HCT116 (cell line): Measurements from ENCODE around the gene GPC1. TPM values are rescaled to one million over a fixed set of nuclear protein-coding genes. Genes with fewer than 3 reads are reported as not detected.

Source experiments
- ATAC-seq: fragments of 200-7000 bp; cut with Tn5 transposase; 2 replicates; pipeline ENCODE4 v1.9.1; 2020; ENCODE audit warnings: mild to moderate bottlenecking, moderate library complexity
- BruUV-seq: library from RNA; stranded (reverse); fragments of 400-500 nt; replicated peaks from 2 replicates; lab custom pipeline; 2021; lab: Mats Ljungman, UMichigan
- CTCF ChIA-PET: fragments of 300-600 bp; sonication (Branson Sonifier 250); formaldehyde crosslinking; loops from one replicate; lab custom pipeline; 2021; ENCODE audit warnings: antibody characterized with exemption; lab: Charles Lee
- POLR2A ChIA-PET: fragments of 300-600, 350-600 bp; sonication (Branson Sonifier 250); formaldehyde crosslinking; loops from one replicate; lab custom pipeline; 2021; ENCODE audit warnings: antibody characterized with exemption; lab: Charles Lee
- RAD21 ChIA-PET, 2 experiments: fragments of 300-600 bp; sonication (Branson Sonifier 250); formaldehyde crosslinking; loops; one replicate each; lab custom pipeline; 2023; ENCODE audit warnings: low total read pairs in 2 of 2; ENCODE audit not compliant: uncharacterized antibody in 2 of 2, unreplicated experiment in 2 of 2, low non-redundant PET in 1 of 2; lab: Charles Lee
- DNase-seq: peaks from one replicate; pipeline ENCODE4 v3.0.0-alpha.2; 2010; ENCODE audit warnings: low read depth, low spot score
- H2AFZ ChIP-seq: fragments of 200-600 bp; shearing (Covaris generic), sonication (generic); 2 replicates; pipeline ENCODE4 v1.6.1; 2017; ENCODE audit warnings: low read depth, mixed run types, mixed read lengths, antibody characterized with exemption, low read length; ENCODE audit not compliant: poor library complexity, severe bottlenecking
- H3K27ac ChIP-seq: 2 replicates; pipeline ENCODE4 v1.5.1; 2012; ENCODE audit warnings: low read depth, low read length
- H3K27me3 ChIP-seq: fragments of 200-600 bp; sonication (generic); 2 replicates; pipeline ENCODE4 v1.6.1; 2016; ENCODE audit warnings: mixed run types, low read length, mixed read lengths; ENCODE audit not compliant: insufficient read depth
- H3K36me3 ChIP-seq, 2 experiments: fragments of 200-500 bp in 1 of 2; fragments of 200-600 bp in 1 of 2; sonication (Bioruptor generic) in 1 of 2; sonication (generic) in 1 of 2; 2 replicates each; pipeline versions ENCODE4 v1.5.1 to v1.6.1; 2014 to 2016; ENCODE audit warnings: low read length in 2 of 2, inconsistent platforms in 1 of 2, mixed read lengths in 1 of 2, mixed run types in 1 of 2; ENCODE audit not compliant: insufficient read depth in 2 of 2, control insufficient read depth in 1 of 2
- H3K4me1 ChIP-seq, 2 experiments: fragments of 200-600 bp in 1 of 2; sonication (generic) in 1 of 2; 2 replicates each; pipeline versions ENCODE4 v1.5.1 to v1.6.1; 2012 to 2017; ENCODE audit warnings: low read length in 2 of 2, inconsistent platforms in 1 of 2, mild to moderate bottlenecking in 1 of 2, mixed read lengths in 1 of 2, mixed run types in 1 of 2, moderate library complexity in 1 of 2; ENCODE audit not compliant: insufficient read depth in 2 of 2, control insufficient read depth in 1 of 2
- H3K4me2 ChIP-seq: fragments of 200-600 bp; sonication (generic); 2 replicates; pipeline ENCODE4 v1.6.1; 2017; ENCODE audit warnings: mixed run types, low read length, mixed read lengths
- H3K4me3 ChIP-seq, 2 experiments: fragments of 200-600 bp in 1 of 2; sonication (generic) in 1 of 2; replicated peaks in 1 of 2; 2 replicates each; pipeline ENCODE4 v1.5.1; 2011 to 2016; ENCODE audit warnings: low read length in 2 of 2, control low read depth in 1 of 2, low read depth in 1 of 2, mild to moderate bottlenecking in 1 of 2, mixed read lengths in 1 of 2, mixed run types in 1 of 2
- H3K79me2 ChIP-seq: fragments of 200-600 bp; sonication (generic); 2 replicates; pipeline ENCODE4 v1.6.1; 2017; ENCODE audit warnings: mild to moderate bottlenecking, mixed run types, low read length, moderate library complexity, mixed read lengths; ENCODE audit not compliant: insufficient read depth
- H3K9ac ChIP-seq: fragments of 200-600 bp; sonication (generic); 2 replicates; pipeline ENCODE4 v1.6.1; 2016; ENCODE audit warnings: low read length, mixed read lengths
- H3K9me2 ChIP-seq: fragments of 200-600 bp; sonication (generic), shearing (Covaris generic); 2 replicates; pipeline ENCODE4 v1.6.1; 2017; ENCODE audit warnings: mixed run types, mild to moderate bottlenecking, moderate library complexity; ENCODE audit not compliant: insufficient read depth
- H3K9me3 ChIP-seq, 2 experiments: fragments of 200-500 bp in 1 of 2; fragments of 200-600 bp in 1 of 2; sonication (Bioruptor generic) in 1 of 2; sonication (generic) in 1 of 2; 2 replicates each; pipeline ENCODE4 v1.6.1; 2014 to 2017; ENCODE audit warnings: low read length in 2 of 2, mixed read lengths in 2 of 2, inconsistent platforms in 1 of 2, low read depth in 1 of 2, mild to moderate bottlenecking in 1 of 2, mixed run types in 1 of 2, moderate library complexity in 1 of 2; ENCODE audit not compliant: control insufficient read depth in 1 of 2, insufficient read depth in 1 of 2
- H4K20me1 ChIP-seq: fragments of 200-600 bp; sonication (generic), shearing (Covaris generic); 2 replicates; pipeline ENCODE4 v1.6.1; 2017; ENCODE audit warnings: mixed run types, mild to moderate bottlenecking, moderate library complexity; ENCODE audit not compliant: insufficient read depth
- CBX3 ChIP-seq: IDR thresholded peaks from 2 replicates; pipeline ENCODE4 v1.6.1; 2012; ENCODE audit warnings: low read depth
- CEBPB ChIP-seq: IDR thresholded peaks from 2 replicates; pipeline ENCODE4 v1.6.1; 2012; ENCODE audit warnings: low read depth
- ELF1 ChIP-seq: IDR thresholded peaks from 2 replicates; pipeline ENCODE4 v1.6.1; 2012; ENCODE audit warnings: low read depth, borderline replicate concordance
- EZH2 ChIP-seq: fragments of 200-600 bp; sonication (generic); IDR thresholded peaks from 2 replicates; pipeline ENCODE4 v1.6.1; 2017; ENCODE audit warnings: antibody characterized with exemption, mixed run types
- EZH2phosphoT487 ChIP-seq: fragments of 200-600 bp; IDR thresholded peaks from 2 replicates; pipeline ENCODE4 v1.6.1; 2018; ENCODE audit warnings: antibody characterized with exemption, borderline replicate concordance
- FOSL1 ChIP-seq: IDR thresholded peaks from 2 replicates; pipeline ENCODE4 v1.6.1; 2012; ENCODE audit warnings: low read depth
- JUND ChIP-seq: IDR thresholded peaks from 2 replicates; pipeline ENCODE4 v1.6.1; 2012
- POLR2AphosphoS5 ChIP-seq: IDR thresholded peaks from 2 replicates; pipeline ENCODE4 v1.6.1; 2011; ENCODE audit warnings: mild to moderate bottlenecking, low read depth, low read length, moderate library complexity
- RAD21 ChIP-seq: IDR thresholded peaks from 2 replicates; pipeline ENCODE4 v1.6.1; 2012; ENCODE audit warnings: low read depth, mild to moderate bottlenecking
- SP1 ChIP-seq: IDR thresholded peaks from 2 replicates; pipeline ENCODE4 v1.6.1; 2012; ENCODE audit warnings: low read depth
- SRF ChIP-seq: IDR thresholded peaks from 2 replicates; pipeline ENCODE4 v1.6.1; 2012; ENCODE audit warnings: low read depth
- TCF7L2 ChIP-seq: IDR thresholded peaks from 2 replicates; pipeline ENCODE4 v1.7.0; 2011; ENCODE audit warnings: borderline replicate concordance, inconsistent platforms; ENCODE audit not compliant: insufficient read depth, insufficient read length; ENCODE audit errors: extremely low read depth
- YY1 ChIP-seq: IDR thresholded peaks from 2 replicates; pipeline ENCODE4 v1.6.1; 2011; ENCODE audit warnings: low read length, low read depth, moderate library complexity, mild to moderate bottlenecking; ENCODE audit not compliant: insufficient replicate concordance; ENCODE audit errors: extremely low read depth
- ZFX ChIP-seq: fragments of 450-650 bp; IDR thresholded peaks from 2 replicates; pipeline ENCODE4 v1.6.1; 2017
- intact Hi-C: fragments of 100-400 bp; cut with micrococcal nuclease; formaldehyde crosslinking; loops from 2 replicates; pipeline ENCODE4 v1.10.0; 2022
- total RNA-seq: library from RNA; stranded (reverse); gene quantifications from one replicate; pipeline ENCODE4 v1.2.1, GENCODE V29; 2021; ENCODE audit not compliant: unreplicated experiment
- TF ChIP-seq, protein P1 (sequence below), 3 experiments: fragments of 200-600 bp in 1 of 3; sonication (generic) in 1 of 3; IDR thresholded peaks in 2 of 3; conservative IDR thresholded peaks in 1 of 3; 2 replicates each; pipeline ENCODE4 v1.5.1; 2012 to 2017; ENCODE audit warnings: low read depth in 2 of 3, low read length in 2 of 3, antibody characterized with exemption in 1 of 3, borderline replicate concordance in 1 of 3, control low read depth in 1 of 3, mild to moderate bottlenecking in 1 of 3, mixed read lengths in 1 of 3, mixed run types in 1 of 3, moderate library complexity in 1 of 3; ENCODE audit not compliant: insufficient read depth in 1 of 3
- TF ChIP-seq, protein P2 (sequence below): IDR thresholded peaks from 2 replicates; pipeline ENCODE4 v1.6.1; 2012; ENCODE audit warnings: low read depth
- TF ChIP-seq, protein P3 (sequence below): IDR thresholded peaks from 2 replicates; pipeline ENCODE4 v1.6.1; 2012
- TF ChIP-seq, protein P4 (sequence below): IDR thresholded peaks from 2 replicates; pipeline ENCODE4 v1.6.1; 2012

Gene GPC1
- total RNA-seq, 1 experiment from 2014 or later = 79.1 TPM

DNA sequence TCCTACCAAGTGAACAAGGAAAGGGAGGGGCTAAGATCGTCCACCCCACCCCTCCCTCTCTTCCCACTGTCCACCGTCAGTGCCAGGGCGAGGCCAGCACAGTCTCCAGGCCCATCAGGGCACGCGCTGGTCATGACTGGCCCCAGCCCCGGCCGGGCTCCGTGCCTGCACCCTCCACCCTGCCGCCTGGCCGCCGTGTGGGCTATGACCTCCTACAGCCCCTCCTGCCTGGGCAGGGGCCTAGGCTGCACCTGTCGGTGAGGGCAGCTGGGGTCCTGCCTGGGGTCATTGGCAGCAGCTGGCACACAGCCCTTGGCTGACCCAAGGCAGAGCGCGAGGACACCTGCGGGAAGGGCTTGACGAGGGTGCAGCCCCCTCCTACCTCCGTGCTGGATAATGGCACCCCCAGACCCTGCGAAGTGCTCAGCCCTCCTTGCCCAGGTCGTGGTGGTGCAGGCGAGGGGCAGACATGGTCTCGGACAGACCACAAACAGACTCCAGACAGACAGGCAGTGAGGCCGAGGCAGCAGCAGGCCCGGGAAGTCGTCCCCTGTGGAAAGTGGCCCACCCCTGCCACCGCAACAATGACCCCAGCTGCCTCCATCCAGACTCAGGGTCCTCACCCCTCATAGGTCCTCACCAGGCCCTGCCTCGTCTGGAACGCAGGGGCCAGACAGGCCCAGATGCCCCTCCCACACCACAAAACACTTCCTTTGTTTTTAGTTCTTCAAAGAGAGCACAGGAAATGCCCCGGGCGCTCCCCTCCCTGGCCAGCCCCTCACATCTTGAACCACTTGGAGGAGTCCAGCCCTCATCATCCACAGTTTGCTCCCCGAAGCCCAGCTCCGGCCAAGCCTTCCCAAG, 43.1 kb upstream of the GPC1 start:
- Histone ChIP-seq H4K20me1 (no peaks in the 10 kb centered on the region), H3K79me2 (no peaks in the 10 kb centered on the region), H2AFZ (no peak overlapping the region), H3K36me3 (no peaks in the 10 kb centered on the region), H3K27ac (no peak overlapping the region), H3K4me2 (no peak overlapping the region), H3K4me3 (no peak overlapping the region), H3K4me1 (peaks cover 8 to 11% of the 10 kb centered on the region in 2 experiments), H3K9me3 (no peaks in the 10 kb centered on the region), H3K27me3 (no peaks in the 10 kb centered on the region), H3K9ac (no peak overlapping the region), H3K9me2 (no peaks in the 10 kb centered on the region)
- BruUV-seq = no TSS peak
- DNase-seq (no peak), ATAC-seq (no peak)
- RAD21 ChIA-PET = no interaction called here
- TF ChIP-seq, protein P1, sequence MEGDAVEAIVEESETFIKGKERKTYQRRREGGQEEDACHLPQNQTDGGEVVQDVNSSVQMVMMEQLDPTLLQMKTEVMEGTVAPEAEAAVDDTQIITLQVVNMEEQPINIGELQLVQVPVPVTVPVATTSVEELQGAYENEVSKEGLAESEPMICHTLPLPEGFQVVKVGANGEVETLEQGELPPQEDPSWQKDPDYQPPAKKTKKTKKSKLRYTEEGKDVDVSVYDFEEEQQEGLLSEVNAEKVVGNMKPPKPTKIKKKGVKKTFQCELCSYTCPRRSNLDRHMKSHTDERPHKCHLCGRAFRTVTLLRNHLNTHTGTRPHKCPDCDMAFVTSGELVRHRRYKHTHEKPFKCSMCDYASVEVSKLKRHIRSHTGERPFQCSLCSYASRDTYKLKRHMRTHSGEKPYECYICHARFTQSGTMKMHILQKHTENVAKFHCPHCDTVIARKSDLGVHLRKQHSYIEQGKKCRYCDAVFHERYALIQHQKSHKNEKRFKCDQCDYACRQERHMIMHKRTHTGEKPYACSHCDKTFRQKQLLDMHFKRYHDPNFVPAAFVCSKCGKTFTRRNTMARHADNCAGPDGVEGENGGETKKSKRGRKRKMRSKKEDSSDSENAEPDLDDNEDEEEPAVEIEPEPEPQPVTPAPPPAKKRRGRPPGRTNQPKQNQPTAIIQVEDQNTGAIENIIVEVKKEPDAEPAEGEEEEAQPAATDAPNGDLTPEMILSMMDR (IDR thresholded peaks at IDR 0.05 in 2 of 3, conservative IDR thresholded peaks at IDR 0.05 in 1 of 3; ENCODE audit: borderline replicate concordance in 1 of 3, insufficient read depth in 1 of 3, low read depth in 2 of 3, low read length in 2 of 3) = no peak
- no peak for TF ChIP-seq SRF
- TF ChIP-seq TCF7L2 = no peak
- TF ChIP-seq ELF1 = no peak
- TF ChIP-seq FOSL1 = no peak
- TF ChIP-seq SP1 = no peak
- TF ChIP-seq EZH2 = no peak
- no peak for TF ChIP-seq JUND
- no peak for TF ChIP-seq EZH2phosphoT487
- no peak for TF ChIP-seq YY1
- TF ChIP-seq, protein P2, sequence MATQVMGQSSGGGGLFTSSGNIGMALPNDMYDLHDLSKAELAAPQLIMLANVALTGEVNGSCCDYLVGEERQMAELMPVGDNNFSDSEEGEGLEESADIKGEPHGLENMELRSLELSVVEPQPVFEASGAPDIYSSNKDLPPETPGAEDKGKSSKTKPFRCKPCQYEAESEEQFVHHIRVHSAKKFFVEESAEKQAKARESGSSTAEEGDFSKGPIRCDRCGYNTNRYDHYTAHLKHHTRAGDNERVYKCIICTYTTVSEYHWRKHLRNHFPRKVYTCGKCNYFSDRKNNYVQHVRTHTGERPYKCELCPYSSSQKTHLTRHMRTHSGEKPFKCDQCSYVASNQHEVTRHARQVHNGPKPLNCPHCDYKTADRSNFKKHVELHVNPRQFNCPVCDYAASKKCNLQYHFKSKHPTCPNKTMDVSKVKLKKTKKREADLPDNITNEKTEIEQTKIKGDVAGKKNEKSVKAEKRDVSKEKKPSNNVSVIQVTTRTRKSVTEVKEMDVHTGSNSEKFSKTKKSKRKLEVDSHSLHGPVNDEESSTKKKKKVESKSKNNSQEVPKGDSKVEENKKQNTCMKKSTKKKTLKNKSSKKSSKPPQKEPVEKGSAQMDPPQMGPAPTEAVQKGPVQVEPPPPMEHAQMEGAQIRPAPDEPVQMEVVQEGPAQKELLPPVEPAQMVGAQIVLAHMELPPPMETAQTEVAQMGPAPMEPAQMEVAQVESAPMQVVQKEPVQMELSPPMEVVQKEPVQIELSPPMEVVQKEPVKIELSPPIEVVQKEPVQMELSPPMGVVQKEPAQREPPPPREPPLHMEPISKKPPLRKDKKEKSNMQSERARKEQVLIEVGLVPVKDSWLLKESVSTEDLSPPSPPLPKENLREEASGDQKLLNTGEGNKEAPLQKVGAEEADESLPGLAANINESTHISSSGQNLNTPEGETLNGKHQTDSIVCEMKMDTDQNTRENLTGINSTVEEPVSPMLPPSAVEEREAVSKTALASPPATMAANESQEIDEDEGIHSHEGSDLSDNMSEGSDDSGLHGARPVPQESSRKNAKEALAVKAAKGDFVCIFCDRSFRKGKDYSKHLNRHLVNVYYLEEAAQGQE = no peak
- TF ChIP-seq, protein P3, sequence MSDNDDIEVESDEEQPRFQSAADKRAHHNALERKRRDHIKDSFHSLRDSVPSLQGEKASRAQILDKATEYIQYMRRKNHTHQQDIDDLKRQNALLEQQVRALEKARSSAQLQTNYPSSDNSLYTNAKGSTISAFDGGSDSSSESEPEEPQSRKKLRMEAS = no peak
- no peak for TF ChIP-seq ZFX
- TF ChIP-seq, protein P4, sequence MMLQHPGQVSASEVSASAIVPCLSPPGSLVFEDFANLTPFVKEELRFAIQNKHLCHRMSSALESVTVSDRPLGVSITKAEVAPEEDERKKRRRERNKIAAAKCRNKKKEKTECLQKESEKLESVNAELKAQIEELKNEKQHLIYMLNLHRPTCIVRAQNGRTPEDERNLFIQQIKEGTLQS = no peak
- TF ChIP-seq CBX3 = no peak
- TF ChIP-seq CEBPB = no peak
- TF ChIP-seq POLR2AphosphoS5 = no peak
- no peak for TF ChIP-seq RAD21
- intact Hi-C loops = no loop called here
- CTCF ChIA-PET = no interaction called here
- POLR2A ChIA-PET = no interaction called here
